Prostate gland (tissue), 2 donors: Measurements from ENCODE around the gene HPX. TPM values are rescaled to one million over a fixed set of nuclear protein-coding genes. Genes with fewer than 3 reads are reported as not detected.

Experiments
- DNase-seq: peaks from one replicate; pipeline ENCODE4 v3.0.0-alpha.2; 2019; ENCODE audit warnings: low spot score
- H3K27ac ChIP-seq, 2 donors: fragments of 200-600 bp; sonication (generic); 2 replicates each; pipeline ENCODE4 v1.5.1; 2017 to 2019
- H3K27me3 ChIP-seq: fragments of 200-600 bp; sonication (generic); replicated peaks from 2 replicates; pipeline ENCODE4 v1.5.1; 2019; ENCODE audit not compliant: insufficient read depth
- H3K36me3 ChIP-seq, 2 donors: fragments of 200-600 bp; sonication (generic); 1 replicate in 1 of 2; 2 replicates in 1 of 2; pipeline versions ENCODE4 v1.5.1 to v1.8.1; 2017 to 2019
- H3K4me1 ChIP-seq: fragments of 200-600 bp; sonication (generic); replicated peaks from 2 replicates; pipeline ENCODE4 v1.5.1; 2019
- H3K4me3 ChIP-seq, 2 donors: fragments of 200-600 bp; sonication (generic); 2 replicates each; pipeline ENCODE4 v1.5.1; 2017 to 2019
- H3K9me3 ChIP-seq: fragments of 200-600 bp; sonication (generic); 2 replicates; pipeline ENCODE4 v1.5.1; 2017
- CTCF ChIP-seq, 4 experiments: fragments of 200-600 bp in 2 of 4; fragments of 450-650 bp in 2 of 4; sonication (generic) in 2 of 4; IDR thresholded peaks; 1 replicate in 3 of 4; 2 replicates in 1 of 4; pipeline ENCODE4 v1.5.1; 2016 to 2019; ENCODE audit warnings: antibody characterized with exemption in 4 of 4, mild to moderate bottlenecking in 2 of 4, moderate library complexity in 2 of 4
- POLR2A ChIP-seq: fragments of 450-650 bp; IDR thresholded peaks from one replicate; pipeline ENCODE4 v1.6.1; 2016; ENCODE audit warnings: antibody characterized with exemption, mild to moderate bottlenecking
- POLR2AphosphoS5 ChIP-seq: sonication (generic); formaldehyde crosslinking; IDR thresholded peaks from one replicate; pipeline ENCODE4 v1.6.1; 2017; ENCODE audit warnings: antibody characterized with exemption
- WGBS: methylation state at CpG from one replicate; pipeline ENCODE4 v1.1.5; 2018; 5-methylcytosine and 5-hydroxymethylcytosine counted together
- intact Hi-C: fragments of 100-400 bp; cut with DNase I; formaldehyde crosslinking; loops from one replicate; pipeline ENCODE4 v1.14.2; 2022
- total RNA-seq, 2 donors: library from RNA; depleted of rRNA; stranded (reverse); fragments of >200 nt; gene quantifications; one replicate each; pipeline ENCODE4 v1.1.0, GENCODE V29; 2016

The HPX gene
- total RNA-seq, 2 donors from 2014 or later: 1.2 to 4.7 TPM

- DNase-seq: no peak
Observed at GRCh38 chr11:6437423-6437822, 3.4 kb downstream of the HPX start.

GRCh38 chr11:6433998-6434660 is 6.7 kb downstream of the HPX start:
- intact Hi-C loops: no loop called here
- peak; percentile 21 for DNase-seq
- no peak for TF ChIP-seq CTCF (IDR thresholded peaks at IDR 0.05)
- peak; percentile 83 for TF ChIP-seq POLR2AphosphoS5
- no peak for TF ChIP-seq POLR2A
- Histone ChIP-seq H3K27me3 (no peaks in the 10 kb centered on the region), H3K27ac (peak overlapping the region in 1 of 2 donors; percentile 19), H3K9me3 (no peaks in the 10 kb centered on the region), H3K36me3 (no peaks in the 10 kb centered on the region), H3K4me3 (no peak overlapping the region), H3K4me1 (no peaks in the 10 kb centered on the region)
- 48% methylated on average over 5 of the region's 5 CpGs for WGBS

More at GRCh38 chr11:6437423-6437822, 3.4 kb downstream of the HPX start:
- Histone ChIP-seq H3K27me3 (no peaks in the 10 kb centered on the region), H3K4me1 (no peaks in the 10 kb centered on the region), H3K36me3 (no peaks in the 10 kb centered on the region), H3K9me3 (no peaks in the 10 kb centered on the region), H3K4me3 (no peak overlapping the region), H3K27ac (no peak overlapping the region)
- intact Hi-C loops: loop anchor here (5.0 kb wide), 1 partner anchor 70 kb away; no protein-coding TSS in a partner anchor
- TF ChIP-seq POLR2A: no peak
- TF ChIP-seq CTCF (IDR thresholded peaks at IDR 0.05): no peak
- no peak for TF ChIP-seq POLR2AphosphoS5
- WGBS: 92% methylated on average over 12 of the region's 12 CpGs

- DNase-seq: no peak
- TF ChIP-seq POLR2A: no peak
- TF ChIP-seq CTCF (IDR thresholded peaks at IDR 0.05): no peak
- TF ChIP-seq POLR2AphosphoS5: no peak
- no peaks in the 10 kb centered on the region for H3K36me3 ChIP-seq
- no peaks in the 10 kb centered on the region for H3K9me3 ChIP-seq
- no peaks in the 10 kb centered on the region for H3K4me1 ChIP-seq
- no peak overlapping the region for H3K27ac ChIP-seq
- intact Hi-C loops: no loop called here
- no peaks in the 10 kb centered on the region for H3K27me3 ChIP-seq
- 89% methylated on average over 3 of the region's 3 CpGs for WGBS
- H3K4me3 ChIP-seq: no peak overlapping the region
Observed at GRCh38 chr11:6431861-6432260, 8.9 kb downstream of the HPX start.

- DNase-seq: no peak
- TF ChIP-seq CTCF (IDR thresholded peaks at IDR 0.05) (no peak), POLR2AphosphoS5 (no peak), POLR2A (no peak)
- intact Hi-C loops: no loop called here
Observed at GRCh38 chr11:6427516-6427915, 13.3 kb downstream of the HPX start.

GRCh38 chr11:6420677-6421076 is 20.1 kb downstream of the HPX start:
- no peaks in the 10 kb centered on the region for H3K9me3 ChIP-seq
- no peak overlapping the region for H3K4me3 ChIP-seq
- DNase-seq: no peak
- no peaks in the 10 kb centered on the region for H3K27me3 ChIP-seq
- TF ChIP-seq CTCF (IDR thresholded peaks at IDR 0.05): no peak
- TF ChIP-seq POLR2AphosphoS5: no peak
- no peak for TF ChIP-seq POLR2A
- H3K4me1 ChIP-seq: peaks cover 5% of the 10 kb centered on the region
- no peak overlapping the region for H3K27ac ChIP-seq
- intact Hi-C loops: no loop called here
- 95% methylated on average over 3 of the region's 3 CpGs for WGBS
- H3K36me3 ChIP-seq: no peaks in the 10 kb centered on the region

More at GRCh38 chr11:6427516-6427915, 13.3 kb downstream of the HPX start:
- H3K27me3 ChIP-seq: no peaks in the 10 kb centered on the region
- no peaks in the 10 kb centered on the region for H3K4me1 ChIP-seq
- H3K27ac ChIP-seq: no peak overlapping the region
- H3K9me3 ChIP-seq: no peaks in the 10 kb centered on the region
- no peak overlapping the region for H3K4me3 ChIP-seq
- H3K36me3 ChIP-seq: no peaks in the 10 kb centered on the region
